Lung (tissue), 12 donors: ENCODE measurements around the gene APPBP2. TPM values are rescaled to one million over a fixed set of nuclear protein-coding genes. Genes with fewer than 3 reads are reported as not detected.

Source experiments
- ATAC-seq: fragments of 200-7000 bp; cut with Tn5 transposase; one replicate; pipeline ENCODE4 v1.9.1; 2020; ENCODE audit warnings: moderate number of reproducible peaks; ENCODE audit not compliant: insufficient read depth, low FRiP score
- DNase-seq, 3 donors: peaks; one replicate each; pipeline ENCODE4 v3.0.0-alpha.2; 2013 to 2017
- H3K27ac ChIP-seq, 2 donors: one replicate each; pipeline ENCODE4 v1.5.1; 2013; ENCODE audit warnings: mild to moderate bottlenecking in 2 of 2, moderate library complexity in 2 of 2, control low read depth in 1 of 2, inconsistent platforms in 1 of 2, low read depth in 1 of 2, low read length in 1 of 2
- H3K27me3 ChIP-seq, 3 donors: one replicate each; pipeline ENCODE4 v1.5.1; 2013; ENCODE audit warnings: low read length in 2 of 3; ENCODE audit not compliant: control insufficient read depth in 3 of 3, insufficient read depth in 3 of 3
- H3K36me3 ChIP-seq, 4 donors: one replicate each; pipeline ENCODE4 v1.5.1; 2013; ENCODE audit warnings: low read length in 4 of 4, mild to moderate bottlenecking in 1 of 4, moderate library complexity in 1 of 4; ENCODE audit not compliant: control insufficient read depth in 4 of 4, insufficient read depth in 4 of 4
- H3K4me1 ChIP-seq, 5 donors: one replicate each; pipeline ENCODE4 v1.5.1; 2013; ENCODE audit warnings: low read length in 5 of 5, mild to moderate bottlenecking in 2 of 5, moderate library complexity in 1 of 5; ENCODE audit not compliant: control insufficient read depth in 5 of 5, insufficient read depth in 5 of 5
- H3K4me3 ChIP-seq: one replicate; pipeline ENCODE4 v1.5.1; 2013; ENCODE audit warnings: mild to moderate bottlenecking, control low read depth, moderate library complexity
- H3K9ac ChIP-seq, 2 donors: one replicate each; pipeline ENCODE4 v1.5.1; 2013; ENCODE audit warnings: low read length in 2 of 2, control low read depth in 1 of 2; ENCODE audit not compliant: insufficient read depth in 1 of 2
- H3K9me3 ChIP-seq, 4 donors: one replicate each; pipeline ENCODE4 v1.5.1; 2013; ENCODE audit warnings: low read length in 3 of 4, mild to moderate bottlenecking in 1 of 4, moderate library complexity in 1 of 4; ENCODE audit not compliant: control insufficient read depth in 4 of 4, insufficient read depth in 3 of 4
- CTCF ChIP-seq: IDR thresholded peaks from 2 replicates; pipeline ENCODE4 v1.5.1; 2012; ENCODE audit warnings: mild to moderate bottlenecking; ENCODE audit errors: control extremely low read depth, extremely low read depth
- WGBS, 2 donors: extraction: QIAGEN DNeasy Blood & Tissue Kit; methylation state at CpG; one replicate each; pipeline ENCODE4 v1.1.7; 2013; 5-methylcytosine and 5-hydroxymethylcytosine counted together
- polyA plus RNA-seq, 2 donors: library from polyadenylated mRNA; stranded (reverse); fragments of 200-250 nt; gene quantifications; one replicate each; pipeline ENCODE4 v1.2.1, GENCODE V29; 2013
- total RNA-seq, 2 donors: library from RNA; depleted of rRNA in 1 of 2; stranded (reverse); fragments of >200 nt in 1 of 2; gene quantifications; one replicate each; pipeline ENCODE4 v1.2.1, GENCODE V29; 2014 to 2021
- donor health status: control.
- donor health status: control.
- donor health status: Bipolar disorder and iron deficiency.
- donor health status: healthy.
- donor health status: DM: yes; HTN: yes; CAD: no.

The APPBP2 gene
- total and polyA plus RNA-seq, 4 donors, result 5.7 to 57.8 (median 20.6) TPM

- H3K27me3 ChIP-seq, result no peaks in the 10 kb centered on the region
- WGBS, 2 donors, result 87 to 91% methylated on average over 2 of the region's 2 CpGs
- DNase-seq (no peak), ATAC-seq (no peak)
- H3K9ac ChIP-seq, result no peak overlapping the region
- peaks cover 0 to 8% (median 3%) of the 10 kb centered on the region in 5 donors for H3K4me1 ChIP-seq
- H3K4me3 ChIP-seq, result no peak overlapping the region
- no peak for TF ChIP-seq CTCF
- peaks cover 6 to 18% (median 9%) of the 10 kb centered on the region in 4 donors for H3K36me3 ChIP-seq
- no peaks in the 10 kb centered on the region for H3K9me3 ChIP-seq
- no peak overlapping the region for H3K27ac ChIP-seq
Measured at GRCh38 chr17:60501589-60501988, 24.5 kb downstream of the APPBP2 start.

- Histone ChIP-seq H3K4me1 (no peaks in the 10 kb centered on the region), H3K9me3 (peaks cover 0 to 13% (median 5%) of the 10 kb centered on the region in 4 donors), H3K36me3 (peaks cover 16 to 52% (median 36%) of the 10 kb centered on the region in 4 donors), H3K4me3 (no peak overlapping the region), H3K9ac (no peak overlapping the region), H3K27me3 (no peaks in the 10 kb centered on the region), H3K27ac (no peak overlapping the region)
- DNase-seq (no peak), ATAC-seq (no peak)
- TF ChIP-seq CTCF, result no peak
Measured at GRCh38 chr17:60496041-60496440, 30.0 kb downstream of the APPBP2 start.

- peaks cover 22 to 60% (median 41%) of the 10 kb centered on the region in 4 donors for H3K36me3 ChIP-seq
- TF ChIP-seq CTCF, result no peak
Measured at GRCh38 chr17:60495260-60495659, 30.8 kb downstream of the APPBP2 start.

GRCh38 chr17:60493847-60494321, 32.2 kb downstream of the APPBP2 start:
- ATAC-seq (no peak), DNase-seq (no peak)
- H3K9me3 ChIP-seq, result peaks cover 0 to 13% (median 5%) of the 10 kb centered on the region in 4 donors
- H3K27ac ChIP-seq, result no peak overlapping the region
- H3K36me3 ChIP-seq, result peaks cover 22 to 70% (median 47%) of the 10 kb centered on the region in 4 donors
- H3K4me3 ChIP-seq, result no peak overlapping the region
- no peaks in the 10 kb centered on the region for H3K27me3 ChIP-seq
- no peak overlapping the region for H3K9ac ChIP-seq
- WGBS, 2 donors, result 84 to 87% methylated on average over 3 of the region's 3 CpGs
- no peak for TF ChIP-seq CTCF
- no peaks in the 10 kb centered on the region for H3K4me1 ChIP-seq

More at GRCh38 chr17:60495260-60495659, 30.8 kb downstream of the APPBP2 start:
- H3K9ac ChIP-seq, result no peak overlapping the region
- no peak overlapping the region for H3K4me3 ChIP-seq
- H3K27ac ChIP-seq, result no peak overlapping the region
- WGBS, 2 donors, result 94 to 98% methylated on average over 2 of the region's 2 CpGs
- no peak for DNase-seq
- peaks cover 0 to 13% (median 5%) of the 10 kb centered on the region in 4 donors for H3K9me3 ChIP-seq
- H3K4me1 ChIP-seq, result no peaks in the 10 kb centered on the region
- ATAC-seq, result no peak
- no peaks in the 10 kb centered on the region for H3K27me3 ChIP-seq
